K562 (cell line): ENCODE measurements around the gene DOCK7. TPM values are rescaled to one million over a fixed set of nuclear protein-coding genes. Genes with fewer than 3 reads are reported as not detected.

Source experiments
- C11orf30 ChIP-seq: fragments of 450-650 bp; IDR thresholded peaks from 2 replicates; pipeline ENCODE4 v1.6.1; 2016; ENCODE audit warnings: low read depth, mild to moderate bottlenecking
- ELF1 ChIP-seq: fragments of 200-800 bp; sonication (Bioruptor generic); IDR thresholded peaks from 2 replicates; pipeline ENCODE4 v1.6.1; 2016; ENCODE audit warnings: missing genetic modification characterization, missing compliant biosample characterization
- KDM5B ChIP-seq: fragments of 200-600 bp; sonication (generic); IDR thresholded peaks from 2 replicates; pipeline ENCODE4 v1.6.1; 2012; ENCODE audit warnings: low read depth, mild to moderate bottlenecking, moderate library complexity, low read length, control low read depth, inconsistent platforms; ENCODE audit not compliant: insufficient replicate concordance
- NCOR1 ChIP-seq: fragments of 450-650 bp; IDR thresholded peaks from 2 replicates; pipeline ENCODE4 v1.6.1; 2016; ENCODE audit warnings: mild to moderate bottlenecking, moderate library complexity
- NUFIP1 ChIP-seq: fragments of 450-650 bp; IDR thresholded peaks from 2 replicates; pipeline ENCODE4 v1.6.1; 2018; ENCODE audit not compliant: partially characterized antibody
- PHF20 ChIP-seq: fragments of 450-650 bp; IDR thresholded peaks from 2 replicates; pipeline ENCODE4 v1.6.1; 2018; ENCODE audit not compliant: partially characterized antibody
- PHF8 ChIP-seq: fragments of 200-600 bp; sonication (generic); IDR thresholded peaks from 2 replicates; pipeline ENCODE4 v1.6.1; 2012; ENCODE audit warnings: mixed run types, mild to moderate bottlenecking, inconsistent platforms, low read length, moderate library complexity, borderline replicate concordance
- POLR2AphosphoS5 ChIP-seq: IDR thresholded peaks from 2 replicates; pipeline ENCODE4 v1.6.1; 2011; ENCODE audit warnings: mild to moderate bottlenecking, low read depth, low read length, moderate library complexity; ENCODE audit not compliant: control insufficient read depth, insufficient read depth
- SMC3 ChIP-seq: conservative IDR thresholded peaks from 2 replicates; pipeline ENCODE4 v1.6.1; 2011; ENCODE audit warnings: low read depth, low read length, improper control_type of control experiment; ENCODE audit not compliant: insufficient read depth
- YBX1 ChIP-seq: fragments of 450-650 bp; IDR thresholded peaks from 2 replicates; pipeline ENCODE4 v1.7.1; 2016; ENCODE audit warnings: mild to moderate bottlenecking
- ZBED1 ChIP-seq: IDR thresholded peaks from 2 replicates; pipeline ENCODE4 v1.6.1; 2014
- ZNF431 ChIP-seq: sonication (generic); formaldehyde crosslinking; IDR thresholded peaks from 2 replicates; pipeline ENCODE4 v1.8.0; 2022; ENCODE audit warnings: mild to moderate bottlenecking, missing genetic modification reagents
- polyA plus RNA-seq, 8 experiments: library from polyadenylated mRNA; depleted of rRNA in 4 of 8; stranded (reverse) in 5 of 8; unstranded in 3 of 8; fragments of >200 nt; fragmentation: Nextera tagmentation in 2 of 8; fragmentation: Illumina TruSeq in 1 of 8; extraction: Ambion mirVana in 2 of 8; extraction: Trizol in 1 of 8; gene quantifications; 2 replicates each; pipeline versions ENCODE4 v1.2.1 to v1.2.3, GENCODE V29; 2011 to 2014; ENCODE audit warnings: inconsistent platforms in 1 of 8, missing spikeins in 1 of 8
- total RNA-seq, 7 experiments: library from RNA; depleted of rRNA in 6 of 7; stranded (reverse); fragments of >200 nt in 6 of 7; fragmentation: Illumina TruSeq in 2 of 7; extraction: Trizol in 2 of 7; gene quantifications; 2 replicates each; pipeline versions ENCODE4 v1.2.1 to v1.2.3, GENCODE V29; 2011 to 2021; ENCODE audit warnings: low replicate concordance in 1 of 7
- TF ChIP-seq, protein P1 (sequence below): fragments of 450-650 bp; IDR thresholded peaks from 2 replicates; pipeline ENCODE4 v1.6.1; 2017; ENCODE audit warnings: antibody characterized with exemption, mild to moderate bottlenecking
- TF ChIP-seq, protein P2 (sequence below): sonication (generic); formaldehyde crosslinking; IDR thresholded peaks from 2 replicates; pipeline ENCODE4 v1.8.1; 2023; ENCODE audit warnings: mild to moderate bottlenecking, missing genetic modification reagents
- TF ChIP-seq, protein P3 (sequence below): fragments of 200-400 bp; formaldehyde crosslinking; IDR thresholded peaks from 2 replicates; pipeline ENCODE4 v1.6.1; 2017; ENCODE audit warnings: mild to moderate bottlenecking, low read depth, low read length, moderate library complexity
- TF ChIP-seq, protein P4 (sequence below): fragments of 450-650 bp; IDR thresholded peaks from 2 replicates; pipeline ENCODE4 v1.6.1; 2018; ENCODE audit not compliant: partially characterized antibody

DOCK7 gene
- total and polyA plus RNA-seq, 9 of the 15 experiments (the other 6 are each of a cell fraction or from before 2014, with no cell fraction given), result 4.9 to 35.1 (median 12.6) TPM

DNA sequence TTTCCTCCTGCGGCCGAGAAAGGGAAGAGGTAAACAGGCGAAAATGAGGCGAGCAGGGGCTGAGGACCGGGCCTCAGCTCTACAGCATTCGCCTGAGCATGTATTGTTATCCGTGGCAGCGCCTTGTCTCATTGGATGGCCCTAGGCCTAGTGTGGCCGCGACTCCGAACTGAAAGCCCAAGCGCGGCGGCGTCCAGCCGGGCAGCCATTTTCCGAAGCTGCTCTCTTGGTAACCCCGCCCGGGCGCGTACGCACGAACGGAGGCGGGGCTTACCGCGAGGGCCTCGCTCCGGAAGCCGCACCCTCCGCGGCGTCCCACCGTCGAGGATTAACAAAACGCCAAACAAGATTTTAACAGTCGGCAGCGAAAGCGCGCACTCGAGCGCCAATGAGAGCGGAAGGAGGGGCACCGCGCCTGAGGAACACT is 252.1 kb downstream of the DOCK7 start (continued):
- TF ChIP-seq, protein P1, sequence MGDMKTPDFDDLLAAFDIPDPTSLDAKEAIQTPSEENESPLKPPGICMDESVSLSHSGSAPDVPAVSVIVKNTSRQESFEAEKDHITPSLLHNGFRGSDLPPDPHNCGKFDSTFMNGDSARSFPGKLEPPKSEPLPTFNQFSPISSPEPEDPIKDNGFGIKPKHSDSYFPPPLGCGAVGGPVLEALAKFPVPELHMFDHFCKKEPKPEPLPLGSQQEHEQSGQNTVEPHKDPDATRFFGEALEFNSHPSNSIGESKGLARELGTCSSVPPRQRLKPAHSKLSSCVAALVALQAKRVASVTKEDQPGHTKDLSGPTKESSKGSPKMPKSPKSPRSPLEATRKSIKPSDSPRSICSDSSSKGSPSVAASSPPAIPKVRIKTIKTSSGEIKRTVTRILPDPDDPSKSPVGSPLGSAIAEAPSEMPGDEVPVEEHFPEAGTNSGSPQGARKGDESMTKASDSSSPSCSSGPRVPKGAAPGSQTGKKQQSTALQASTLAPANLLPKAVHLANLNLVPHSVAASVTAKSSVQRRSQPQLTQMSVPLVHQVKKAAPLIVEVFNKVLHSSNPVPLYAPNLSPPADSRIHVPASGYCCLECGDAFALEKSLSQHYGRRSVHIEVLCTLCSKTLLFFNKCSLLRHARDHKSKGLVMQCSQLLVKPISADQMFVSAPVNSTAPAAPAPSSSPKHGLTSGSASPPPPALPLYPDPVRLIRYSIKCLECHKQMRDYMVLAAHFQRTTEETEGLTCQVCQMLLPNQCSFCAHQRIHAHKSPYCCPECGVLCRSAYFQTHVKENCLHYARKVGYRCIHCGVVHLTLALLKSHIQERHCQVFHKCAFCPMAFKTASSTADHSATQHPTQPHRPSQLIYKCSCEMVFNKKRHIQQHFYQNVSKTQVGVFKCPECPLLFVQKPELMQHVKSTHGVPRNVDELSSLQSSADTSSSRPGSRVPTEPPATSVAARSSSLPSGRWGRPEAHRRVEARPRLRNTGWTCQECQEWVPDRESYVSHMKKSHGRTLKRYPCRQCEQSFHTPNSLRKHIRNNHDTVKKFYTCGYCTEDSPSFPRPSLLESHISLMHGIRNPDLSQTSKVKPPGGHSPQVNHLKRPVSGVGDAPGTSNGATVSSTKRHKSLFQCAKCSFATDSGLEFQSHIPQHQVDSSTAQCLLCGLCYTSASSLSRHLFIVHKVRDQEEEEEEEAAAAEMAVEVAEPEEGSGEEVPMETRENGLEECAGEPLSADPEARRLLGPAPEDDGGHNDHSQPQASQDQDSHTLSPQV, result 0 out of 2 replicates have a peak, but pooled peaks have one; percentile 3
- TF ChIP-seq NUFIP1 (peak; percentile 7), ZBED1 (peak; percentile 33; the same call in 1 of the 2 replicates), ELF1 (no peak), ZNF431 (CRISPR knock-in tag) (0 out of 2 replicates have a peak, but pooled peaks have one; percentile 32), YBX1 (no peak), NCOR1 (peak; percentile 24), KDM5B (peak; percentile 88), SMC3 (no peak), C11orf30 (no peak), PHF20 (peak; percentile 83), POLR2AphosphoS5 (peak; percentile 93), PHF8 (peak; percentile 97)
- TF ChIP-seq, protein P2, sequence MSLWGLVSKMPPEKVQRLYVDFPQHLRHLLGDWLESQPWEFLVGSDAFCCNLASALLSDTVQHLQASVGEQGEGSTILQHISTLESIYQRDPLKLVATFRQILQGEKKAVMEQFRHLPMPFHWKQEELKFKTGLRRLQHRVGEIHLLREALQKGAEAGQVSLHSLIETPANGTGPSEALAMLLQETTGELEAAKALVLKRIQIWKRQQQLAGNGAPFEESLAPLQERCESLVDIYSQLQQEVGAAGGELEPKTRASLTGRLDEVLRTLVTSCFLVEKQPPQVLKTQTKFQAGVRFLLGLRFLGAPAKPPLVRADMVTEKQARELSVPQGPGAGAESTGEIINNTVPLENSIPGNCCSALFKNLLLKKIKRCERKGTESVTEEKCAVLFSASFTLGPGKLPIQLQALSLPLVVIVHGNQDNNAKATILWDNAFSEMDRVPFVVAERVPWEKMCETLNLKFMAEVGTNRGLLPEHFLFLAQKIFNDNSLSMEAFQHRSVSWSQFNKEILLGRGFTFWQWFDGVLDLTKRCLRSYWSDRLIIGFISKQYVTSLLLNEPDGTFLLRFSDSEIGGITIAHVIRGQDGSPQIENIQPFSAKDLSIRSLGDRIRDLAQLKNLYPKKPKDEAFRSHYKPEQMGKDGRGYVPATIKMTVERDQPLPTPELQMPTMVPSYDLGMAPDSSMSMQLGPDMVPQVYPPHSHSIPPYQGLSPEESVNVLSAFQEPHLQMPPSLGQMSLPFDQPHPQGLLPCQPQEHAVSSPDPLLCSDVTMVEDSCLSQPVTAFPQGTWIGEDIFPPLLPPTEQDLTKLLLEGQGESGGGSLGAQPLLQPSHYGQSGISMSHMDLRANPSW, result no peak
- TF ChIP-seq, protein P3, sequence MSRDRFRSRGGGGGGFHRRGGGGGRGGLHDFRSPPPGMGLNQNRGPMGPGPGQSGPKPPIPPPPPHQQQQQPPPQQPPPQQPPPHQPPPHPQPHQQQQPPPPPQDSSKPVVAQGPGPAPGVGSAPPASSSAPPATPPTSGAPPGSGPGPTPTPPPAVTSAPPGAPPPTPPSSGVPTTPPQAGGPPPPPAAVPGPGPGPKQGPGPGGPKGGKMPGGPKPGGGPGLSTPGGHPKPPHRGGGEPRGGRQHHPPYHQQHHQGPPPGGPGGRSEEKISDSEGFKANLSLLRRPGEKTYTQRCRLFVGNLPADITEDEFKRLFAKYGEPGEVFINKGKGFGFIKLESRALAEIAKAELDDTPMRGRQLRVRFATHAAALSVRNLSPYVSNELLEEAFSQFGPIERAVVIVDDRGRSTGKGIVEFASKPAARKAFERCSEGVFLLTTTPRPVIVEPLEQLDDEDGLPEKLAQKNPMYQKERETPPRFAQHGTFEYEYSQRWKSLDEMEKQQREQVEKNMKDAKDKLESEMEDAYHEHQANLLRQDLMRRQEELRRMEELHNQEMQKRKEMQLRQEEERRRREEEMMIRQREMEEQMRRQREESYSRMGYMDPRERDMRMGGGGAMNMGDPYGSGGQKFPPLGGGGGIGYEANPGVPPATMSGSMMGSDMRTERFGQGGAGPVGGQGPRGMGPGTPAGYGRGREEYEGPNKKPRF, result no peak
- TF ChIP-seq, protein P4, sequence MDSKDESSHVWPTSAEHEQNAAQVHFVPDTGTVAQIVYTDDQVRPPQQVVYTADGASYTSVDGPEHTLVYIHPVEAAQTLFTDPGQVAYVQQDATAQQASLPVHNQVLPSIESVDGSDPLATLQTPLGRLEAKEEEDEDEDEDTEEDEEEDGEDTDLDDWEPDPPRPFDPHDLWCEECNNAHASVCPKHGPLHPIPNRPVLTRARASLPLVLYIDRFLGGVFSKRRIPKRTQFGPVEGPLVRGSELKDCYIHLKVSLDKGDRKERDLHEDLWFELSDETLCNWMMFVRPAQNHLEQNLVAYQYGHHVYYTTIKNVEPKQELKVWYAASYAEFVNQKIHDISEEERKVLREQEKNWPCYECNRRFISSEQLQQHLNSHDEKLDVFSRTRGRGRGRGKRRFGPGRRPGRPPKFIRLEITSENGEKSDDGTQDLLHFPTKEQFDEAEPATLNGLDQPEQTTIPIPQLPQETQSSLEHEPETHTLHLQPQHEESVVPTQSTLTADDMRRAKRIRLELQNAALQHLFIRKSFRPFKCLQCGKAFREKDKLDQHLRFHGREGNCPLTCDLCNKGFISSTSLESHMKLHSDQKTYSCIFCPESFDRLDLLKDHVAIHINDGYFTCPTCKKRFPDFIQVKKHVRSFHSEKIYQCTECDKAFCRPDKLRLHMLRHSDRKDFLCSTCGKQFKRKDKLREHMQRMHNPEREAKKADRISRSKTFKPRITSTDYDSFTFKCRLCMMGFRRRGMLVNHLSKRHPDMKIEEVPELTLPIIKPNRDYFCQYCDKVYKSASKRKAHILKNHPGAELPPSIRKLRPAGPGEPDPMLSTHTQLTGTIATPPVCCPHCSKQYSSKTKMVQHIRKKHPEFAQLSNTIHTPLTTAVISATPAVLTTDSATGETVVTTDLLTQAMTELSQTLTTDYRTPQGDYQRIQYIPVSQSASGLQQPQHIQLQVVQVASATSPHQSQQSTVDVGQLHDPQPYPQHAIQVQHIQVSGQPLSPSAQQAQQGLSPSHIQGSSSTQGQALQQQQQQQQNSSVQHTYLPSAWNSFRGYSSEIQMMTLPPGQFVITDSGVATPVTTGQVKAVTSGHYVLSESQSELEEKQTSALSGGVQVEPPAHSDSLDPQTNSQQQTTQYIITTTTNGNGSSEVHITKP, result no peak
